Measurements from ENCODE around the gene CUL4A.

Gene CUL4A

DNA sequence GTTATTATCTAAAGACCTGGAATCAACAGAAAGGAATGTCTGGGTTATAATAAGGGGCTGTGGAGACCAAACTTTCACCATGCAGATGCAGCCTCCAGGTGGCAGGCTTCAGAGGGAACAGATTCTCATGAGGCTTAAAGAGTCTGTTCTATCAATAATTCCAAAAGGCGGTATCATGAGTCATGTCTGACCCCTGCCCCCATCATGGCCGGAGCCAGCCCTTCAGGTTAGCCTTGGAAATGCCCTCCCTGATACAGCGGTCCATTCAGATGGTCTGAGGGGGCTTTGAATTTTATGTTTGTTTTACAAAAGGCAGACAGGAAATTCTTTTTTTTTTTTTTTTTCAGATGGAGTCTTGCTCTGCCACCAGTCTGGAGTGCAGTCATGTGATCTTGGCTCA is 66.0 kb downstream of the CUL4A start:
- Histone ChIP-seq H2AFZ (ENCODE audit: low read length) (no peak overlapping the region), H3K36me3 (ENCODE audit: insufficient read depth, low read length) (no peaks in the 10 kb centered on the region), H3K79me2 (ENCODE audit: insufficient read depth, low read length) (no peaks in the 10 kb centered on the region), H3K4me1 (ENCODE audit: insufficient read depth, low read length, severe bottlenecking) (peaks cover 4% of the 10 kb centered on the region), H3K4me2 (ENCODE audit: low read length) (peak overlapping the region; percentile 13; the same call in 1 of the 2 replicates), H3K9me3 (ENCODE audit: low read length) (no peaks in the 10 kb centered on the region), H3K27me3 (ENCODE audit: insufficient read depth, low read length) (no peaks in the 10 kb centered on the region), H3K27ac (ENCODE audit: low read depth, low read length, poor library complexity, severe bottlenecking) (no peak overlapping the region), H3K4me3 (ENCODE audit: low read depth, low read length, poor library complexity, severe bottlenecking) (no peak overlapping the region), H3F3A (ENCODE audit: insufficient read depth, low read length) (no peaks in the 10 kb centered on the region; the same call in 1 of the 2 replicates), H3K9ac (ENCODE audit: low read length) (no peak overlapping the region), H3K9me2 (ENCODE audit: low read depth, low read length) (no peaks in the 10 kb centered on the region), H4K20me1 (ENCODE audit: insufficient read depth, low read length) (no peaks in the 10 kb centered on the region)
- no peak for TF ChIP-seq EZH2 (IDR thresholded peaks at IDR 0.05; ENCODE audit: borderline replicate concordance, low read length)
- TF ChIP-seq, protein P1, sequence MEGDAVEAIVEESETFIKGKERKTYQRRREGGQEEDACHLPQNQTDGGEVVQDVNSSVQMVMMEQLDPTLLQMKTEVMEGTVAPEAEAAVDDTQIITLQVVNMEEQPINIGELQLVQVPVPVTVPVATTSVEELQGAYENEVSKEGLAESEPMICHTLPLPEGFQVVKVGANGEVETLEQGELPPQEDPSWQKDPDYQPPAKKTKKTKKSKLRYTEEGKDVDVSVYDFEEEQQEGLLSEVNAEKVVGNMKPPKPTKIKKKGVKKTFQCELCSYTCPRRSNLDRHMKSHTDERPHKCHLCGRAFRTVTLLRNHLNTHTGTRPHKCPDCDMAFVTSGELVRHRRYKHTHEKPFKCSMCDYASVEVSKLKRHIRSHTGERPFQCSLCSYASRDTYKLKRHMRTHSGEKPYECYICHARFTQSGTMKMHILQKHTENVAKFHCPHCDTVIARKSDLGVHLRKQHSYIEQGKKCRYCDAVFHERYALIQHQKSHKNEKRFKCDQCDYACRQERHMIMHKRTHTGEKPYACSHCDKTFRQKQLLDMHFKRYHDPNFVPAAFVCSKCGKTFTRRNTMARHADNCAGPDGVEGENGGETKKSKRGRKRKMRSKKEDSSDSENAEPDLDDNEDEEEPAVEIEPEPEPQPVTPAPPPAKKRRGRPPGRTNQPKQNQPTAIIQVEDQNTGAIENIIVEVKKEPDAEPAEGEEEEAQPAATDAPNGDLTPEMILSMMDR (IDR thresholded peaks at IDR 0.05; ENCODE audit: low read length): peak; percentile 80

DNA sequence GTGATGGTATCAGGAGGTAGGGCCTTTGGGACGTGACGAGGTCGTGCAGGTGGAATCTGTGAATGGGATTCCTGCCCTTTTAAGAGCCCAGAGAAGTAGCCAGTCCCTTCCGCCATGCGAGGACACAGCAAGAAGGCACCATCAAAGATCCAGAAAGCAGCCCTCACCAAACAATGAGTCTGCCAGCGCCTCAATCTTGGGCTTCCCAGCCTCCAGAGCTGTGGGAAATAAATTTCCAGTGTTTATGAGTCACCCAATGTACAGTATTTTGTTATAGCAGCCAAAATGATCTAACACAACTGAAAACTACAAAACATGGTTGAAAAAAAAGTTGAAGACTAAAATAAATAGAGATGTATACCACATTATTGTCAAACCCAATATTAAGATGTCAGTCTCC is 70.7 kb downstream of the CUL4A start:
- no peaks in the 10 kb centered on the region for H3K79me2 ChIP-seq (ENCODE audit: insufficient read depth, low read length)

DNA sequence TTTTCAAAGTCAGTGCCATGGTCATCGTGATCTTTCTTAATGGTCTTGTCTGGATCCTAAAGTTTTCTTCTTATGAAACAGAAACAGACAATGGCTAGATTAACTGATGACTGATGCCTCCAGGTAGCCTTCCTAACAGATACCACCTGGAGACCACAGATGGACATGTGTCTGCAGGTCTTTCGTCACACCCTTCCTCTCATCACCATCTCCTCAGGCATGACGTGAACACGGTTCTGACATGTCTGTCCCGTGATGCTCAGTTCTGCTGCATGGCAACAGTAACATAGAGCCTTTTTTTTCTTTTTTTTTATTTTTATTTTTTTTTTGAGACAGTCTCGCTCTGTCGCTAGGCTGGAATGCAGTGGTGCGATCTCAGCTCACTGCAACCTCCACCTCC is 74.5 kb downstream of the CUL4A start:
- Histone ChIP-seq H3K4me2 (ENCODE audit: low read length) (no peak overlapping the region), H4K20me1 (ENCODE audit: insufficient read depth, low read length) (no peaks in the 10 kb centered on the region), H3K4me1 (ENCODE audit: insufficient read depth, low read length, severe bottlenecking) (no peaks in the 10 kb centered on the region), H3K27ac (ENCODE audit: low read depth, low read length, poor library complexity, severe bottlenecking) (no peak overlapping the region), H3F3A (ENCODE audit: insufficient read depth, low read length) (no peaks in the 10 kb centered on the region), H2AFZ (ENCODE audit: low read length) (no peak overlapping the region), H3K27me3 (ENCODE audit: insufficient read depth, low read length) (peaks cover 9% of the 10 kb centered on the region), H3K4me3 (ENCODE audit: low read depth, low read length, poor library complexity, severe bottlenecking) (no peak overlapping the region), H3K9me2 (ENCODE audit: low read depth, low read length) (no peaks in the 10 kb centered on the region), H3K9me3 (ENCODE audit: low read length) (peaks cover 4% of the 10 kb centered on the region; the same call in 1 of the 2 replicates), H3K79me2 (ENCODE audit: insufficient read depth, low read length) (no peaks in the 10 kb centered on the region), H3K36me3 (ENCODE audit: insufficient read depth, low read length) (no peaks in the 10 kb centered on the region; the same call in 1 of the 2 replicates), H3K9ac (ENCODE audit: low read length) (no peak overlapping the region)
- no peak for TF ChIP-seq EZH2 (IDR thresholded peaks at IDR 0.05; ENCODE audit: borderline replicate concordance, low read length)

More for the DNA sequence above, 70.7 kb downstream of the CUL4A start:
- Histone ChIP-seq H3K9me3 (ENCODE audit: low read length) (no peaks in the 10 kb centered on the region), H3K27me3 (ENCODE audit: insufficient read depth, low read length) (peaks cover 4% of the 10 kb centered on the region; the same call in 1 of the 2 replicates), H3F3A (ENCODE audit: insufficient read depth, low read length) (no peaks in the 10 kb centered on the region), H4K20me1 (ENCODE audit: insufficient read depth, low read length) (no peaks in the 10 kb centered on the region), H3K9me2 (ENCODE audit: low read depth, low read length) (no peaks in the 10 kb centered on the region), H3K4me3 (ENCODE audit: low read depth, low read length, poor library complexity, severe bottlenecking) (no peak overlapping the region), H3K36me3 (ENCODE audit: insufficient read depth, low read length) (no peaks in the 10 kb centered on the region), H2AFZ (ENCODE audit: low read length) (no peak overlapping the region), H3K4me1 (ENCODE audit: insufficient read depth, low read length, severe bottlenecking) (peaks cover 4% of the 10 kb centered on the region), H3K9ac (ENCODE audit: low read length) (no peak overlapping the region), H3K4me2 (ENCODE audit: low read length) (no peak overlapping the region), H3K27ac (ENCODE audit: low read depth, low read length, poor library complexity, severe bottlenecking) (no peak overlapping the region)
- TF ChIP-seq, protein P1 (IDR thresholded peaks at IDR 0.05; ENCODE audit: low read length): no peak
- no peak for TF ChIP-seq EZH2 (IDR thresholded peaks at IDR 0.05; ENCODE audit: borderline replicate concordance, low read length)

DNA sequence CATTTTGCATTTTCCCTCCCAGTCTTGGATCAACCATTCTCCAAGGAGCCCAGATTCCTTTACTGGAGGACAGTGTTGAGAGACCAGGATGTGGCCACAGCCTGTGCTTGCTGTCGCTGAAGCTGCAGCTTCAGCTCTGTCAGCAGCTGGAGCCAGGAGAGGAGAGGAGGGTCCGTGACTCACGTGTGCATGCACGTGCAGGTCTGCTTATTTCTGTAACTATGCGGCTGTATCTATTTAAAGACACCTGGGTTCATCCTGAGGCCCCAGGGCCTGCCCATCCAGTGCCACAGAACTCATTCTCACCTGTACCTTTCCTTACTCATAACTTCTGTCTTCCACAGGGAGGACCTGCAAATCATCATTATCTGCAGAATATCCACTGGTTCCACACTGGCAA is 79.5 kb downstream of the CUL4A start:
- no peaks in the 10 kb centered on the region; the same call in 1 of the 2 replicates for H3K36me3 ChIP-seq (ENCODE audit: insufficient read depth, low read length)
- no peak overlapping the region for H2AFZ ChIP-seq (ENCODE audit: low read length)
- TF ChIP-seq, protein P1 (IDR thresholded peaks at IDR 0.05; ENCODE audit: low read length): no peak
- no peak for TF ChIP-seq EZH2 (IDR thresholded peaks at IDR 0.05; ENCODE audit: borderline replicate concordance, low read length)
- H3K9me2 ChIP-seq (ENCODE audit: low read depth, low read length): no peaks in the 10 kb centered on the region
- H3F3A ChIP-seq (ENCODE audit: insufficient read depth, low read length): no peaks in the 10 kb centered on the region
- peaks cover 4% of the 10 kb centered on the region; the same call in 1 of the 2 replicates for H3K9me3 ChIP-seq (ENCODE audit: low read length)
- no peak overlapping the region for H3K9ac ChIP-seq (ENCODE audit: low read length)
- no peaks in the 10 kb centered on the region for H3K79me2 ChIP-seq (ENCODE audit: insufficient read depth, low read length)
- H4K20me1 ChIP-seq (ENCODE audit: insufficient read depth, low read length): no peaks in the 10 kb centered on the region
- no peak overlapping the region for H3K4me3 ChIP-seq (ENCODE audit: low read depth, low read length, poor library complexity, severe bottlenecking)
- no peaks in the 10 kb centered on the region for H3K4me1 ChIP-seq (ENCODE audit: insufficient read depth, low read length, severe bottlenecking)
- H3K27ac ChIP-seq (ENCODE audit: low read depth, low read length, poor library complexity, severe bottlenecking): no peak overlapping the region
- H3K27me3 ChIP-seq (ENCODE audit: insufficient read depth, low read length): peaks cover 9% of the 10 kb centered on the region
- no peak overlapping the region for H3K4me2 ChIP-seq (ENCODE audit: low read length)
